K562 treated with DMSO at 1 percent for 48 hours (cell line): ENCODE data around the gene KLHL7. TPM values are rescaled to one million over a fixed set of nuclear protein-coding genes. Genes with fewer than 3 reads are reported as not detected.

ENCODE experiments used
- total RNA-seq: library from RNA; unstranded; fragments of 300-600 nt; gene quantifications from 2 replicates; pipeline ENCODE4 v1.2.3, GENCODE V29; 2022; ENCODE audit warnings: low replicate concordance; ENCODE audit errors: extremely low read depth

KLHL7 gene, protein sequence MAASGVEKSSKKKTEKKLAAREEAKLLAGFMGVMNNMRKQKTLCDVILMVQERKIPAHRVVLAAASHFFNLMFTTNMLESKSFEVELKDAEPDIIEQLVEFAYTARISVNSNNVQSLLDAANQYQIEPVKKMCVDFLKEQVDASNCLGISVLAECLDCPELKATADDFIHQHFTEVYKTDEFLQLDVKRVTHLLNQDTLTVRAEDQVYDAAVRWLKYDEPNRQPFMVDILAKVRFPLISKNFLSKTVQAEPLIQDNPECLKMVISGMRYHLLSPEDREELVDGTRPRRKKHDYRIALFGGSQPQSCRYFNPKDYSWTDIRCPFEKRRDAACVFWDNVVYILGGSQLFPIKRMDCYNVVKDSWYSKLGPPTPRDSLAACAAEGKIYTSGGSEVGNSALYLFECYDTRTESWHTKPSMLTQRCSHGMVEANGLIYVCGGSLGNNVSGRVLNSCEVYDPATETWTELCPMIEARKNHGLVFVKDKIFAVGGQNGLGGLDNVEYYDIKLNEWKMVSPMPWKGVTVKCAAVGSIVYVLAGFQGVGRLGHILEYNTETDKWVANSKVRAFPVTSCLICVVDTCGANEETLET
- not detected in 2 replicates for total RNA-seq

DNA sequence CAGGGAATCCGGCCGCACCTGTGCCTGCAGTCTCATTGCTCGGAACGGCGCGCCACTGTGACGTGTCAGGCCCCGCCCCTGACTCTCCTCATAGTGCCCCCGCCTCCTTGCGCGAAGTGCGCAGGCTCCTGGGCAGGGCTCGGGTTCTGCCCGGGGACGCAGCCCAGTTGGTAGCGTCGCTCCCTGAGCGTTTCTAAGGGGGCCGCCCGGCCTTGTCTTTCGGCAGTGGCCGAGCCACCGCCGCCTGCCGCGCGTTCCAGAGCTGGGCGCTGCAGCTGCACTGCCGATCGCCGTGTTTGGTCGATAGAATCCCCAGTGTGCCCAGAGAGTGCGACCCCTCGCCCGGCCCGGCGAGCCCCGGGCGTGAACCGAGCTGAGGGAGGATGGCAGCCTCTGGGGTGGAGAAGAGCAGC, at the start of gene KLHL7:
Gene KLHL7 (plus strand): TSS at position 142 of the 413 bp plus-strand sequence. CDS start 242 bp downstream, at position 384.

DNA sequence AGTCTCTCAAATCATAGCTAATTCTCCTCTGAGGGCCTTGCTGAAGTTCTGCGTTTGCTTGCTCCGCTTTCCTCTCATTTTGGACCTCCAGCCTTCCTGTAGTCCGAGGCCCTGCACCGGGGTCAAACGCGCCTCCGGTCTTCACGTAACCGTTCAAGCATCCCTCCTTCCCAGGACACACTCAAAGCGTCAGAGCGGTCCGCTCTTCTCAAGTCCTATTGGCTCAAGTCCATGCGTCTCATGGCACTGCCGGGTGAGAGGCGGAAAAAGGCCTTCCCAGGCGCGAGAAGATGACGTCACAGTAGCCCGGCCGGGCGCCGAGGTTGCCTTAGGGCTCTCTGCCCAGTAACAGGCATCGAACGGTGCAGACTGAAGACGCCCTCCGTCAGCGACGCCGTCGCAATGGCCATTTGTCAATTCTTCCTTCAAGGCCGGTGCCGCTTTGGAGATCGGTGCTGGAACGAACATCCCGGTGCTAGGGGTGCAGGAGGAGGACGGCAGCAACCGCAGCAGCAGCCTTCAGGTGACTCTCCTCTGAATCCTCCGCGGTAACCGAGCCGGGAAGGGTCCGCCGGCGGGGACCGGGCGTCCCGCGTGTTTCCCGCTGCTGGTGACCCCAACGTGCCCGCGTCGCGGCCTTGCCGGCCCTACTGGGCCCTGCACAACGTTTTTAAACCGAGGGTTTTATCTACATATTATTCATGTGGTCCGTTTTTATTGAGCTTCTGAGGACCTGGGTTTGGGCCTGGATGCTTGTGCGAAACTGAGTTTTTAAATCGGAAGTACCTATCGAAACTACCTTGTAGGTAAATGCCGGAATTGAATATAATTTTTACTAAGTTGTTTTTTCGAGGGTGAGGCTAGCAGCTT, 76.3 kb downstream of the KLHL7 start, which contains the start of gene NUP42:
Gene NUP42 (plus strand): TSS at position 365 of the 870 bp plus-strand sequence. CDS start 38 bp downstream, at position 403.

Other genes starting within 250 kb of the KLHL7 start
- gene HYCC1, start 91.7 kb upstream of the KLHL7 start, total RNA-seq = not detected in 2 replicates
- not detected in 2 replicates for gene NUP42, start 76.3 kb downstream of the KLHL7 start, total RNA-seq
- not detected in 2 replicates for gene GPNMB, start 141.0 kb downstream of the KLHL7 start, total RNA-seq
- gene MALSU1, start 193.6 kb downstream of the KLHL7 start, total RNA-seq = not detected in 2 replicates